Stimulated activated CD4-positive, alpha-beta T cell treated with anti-CD3 and anti-CD28 coated beads, Interleukin-1b, Interleukin-23, amount 100 ng/mL, for 1 hour (primary cell): ENCODE measurements around the gene LCMT2.
"Not testable (repeated sequence)": the region's sequence is repeated elsewhere in the genome, so short reads cannot be mapped to it uniquely, and the experiment has no call there.

Experiments used
- DNase-seq, 2 donors: peaks; one replicate each; pipeline ENCODE4 v3.0.0-alpha.2; 2020; ENCODE audit warnings: low read depth in 2 of 2

LCMT2 gene

DNA sequence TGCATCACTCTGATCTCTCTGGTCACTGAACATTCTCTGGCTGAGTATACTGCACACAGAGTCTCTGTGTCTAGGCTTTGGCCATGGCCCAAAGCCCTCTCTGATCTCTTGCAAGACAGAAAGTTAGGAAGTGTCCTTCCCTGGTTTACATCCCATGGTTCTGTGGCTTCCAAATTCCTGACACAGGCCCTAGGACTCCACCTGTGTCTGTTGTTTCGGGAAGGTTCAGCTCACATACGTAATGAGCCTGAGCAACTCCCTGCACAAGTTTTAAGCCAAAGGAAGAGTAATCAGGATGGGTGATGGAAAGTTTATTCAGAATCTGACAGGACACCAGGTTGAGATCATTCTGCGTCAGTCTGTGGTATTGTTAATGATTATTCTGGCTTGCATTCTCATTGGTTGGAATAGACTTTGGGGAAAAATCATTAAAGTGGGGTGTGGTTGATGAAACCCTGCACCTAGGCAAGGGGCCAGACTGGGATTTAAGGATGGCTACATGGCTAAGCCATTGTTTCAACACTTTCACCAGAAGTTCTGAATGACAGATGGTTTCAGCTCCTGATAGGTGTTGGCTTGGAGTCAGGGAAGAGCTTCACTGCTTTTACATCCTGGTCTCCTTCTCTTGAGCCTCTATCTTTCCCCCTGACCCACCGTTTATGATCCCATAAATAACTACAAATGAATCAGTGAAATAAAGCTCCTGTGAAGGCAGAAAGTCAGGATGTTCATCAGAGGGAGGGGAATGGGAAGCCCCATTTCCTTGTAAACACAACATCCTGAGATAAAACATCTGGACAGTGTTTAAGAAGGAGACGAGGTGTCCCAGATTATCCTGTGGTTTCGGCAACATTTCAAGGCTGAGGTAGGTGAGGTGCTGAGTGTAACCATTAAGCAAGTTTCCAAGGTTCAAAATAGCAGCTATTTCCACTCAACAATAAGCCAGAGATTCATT is 14.1 kb downstream of the LCMT2 start:
- no peak for DNase-seq

GRCh38 chr15:43314171-43314570 is 16.2 kb downstream of the LCMT2 start:
- no peak for DNase-seq

- DNase-seq: no peak
Observed at GRCh38 chr15:43312378-43312777, 18.0 kb downstream of the LCMT2 start.

- DNase-seq: no peak
Observed at GRCh38 chr15:43302205-43302817, 28.1 kb downstream of the LCMT2 start, which contains the start of gene TGM7. TGM7 (minus strand) TSS chr15:43302255.

DNA sequence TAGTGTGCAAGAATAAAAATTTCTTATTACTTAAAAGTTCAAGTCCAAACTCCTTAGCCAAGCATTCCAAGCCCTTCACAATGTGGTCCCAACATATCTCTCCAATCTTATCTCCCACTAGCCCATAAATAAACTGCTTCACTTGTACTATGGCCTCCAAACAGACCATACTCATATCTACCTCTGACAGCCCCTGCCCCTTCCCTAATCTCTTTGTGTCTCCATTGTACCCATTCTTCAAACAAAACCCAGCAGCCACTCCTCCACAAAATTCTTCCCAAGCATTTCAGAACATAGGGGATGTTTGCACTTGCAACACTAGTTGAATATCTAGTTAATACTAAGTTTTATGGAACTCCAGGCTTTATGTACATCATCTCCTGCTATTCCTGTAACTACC is 30.5 kb downstream of the LCMT2 start:
- no peak for DNase-seq

- DNase-seq: no peak
Observed at GRCh38 chr15:43299411-43299810, 31.0 kb downstream of the LCMT2 start.

GRCh38 chr15:43294091-43294706 is 36.2 kb downstream of the LCMT2 start:
- DNase-seq: no peak

DNA sequence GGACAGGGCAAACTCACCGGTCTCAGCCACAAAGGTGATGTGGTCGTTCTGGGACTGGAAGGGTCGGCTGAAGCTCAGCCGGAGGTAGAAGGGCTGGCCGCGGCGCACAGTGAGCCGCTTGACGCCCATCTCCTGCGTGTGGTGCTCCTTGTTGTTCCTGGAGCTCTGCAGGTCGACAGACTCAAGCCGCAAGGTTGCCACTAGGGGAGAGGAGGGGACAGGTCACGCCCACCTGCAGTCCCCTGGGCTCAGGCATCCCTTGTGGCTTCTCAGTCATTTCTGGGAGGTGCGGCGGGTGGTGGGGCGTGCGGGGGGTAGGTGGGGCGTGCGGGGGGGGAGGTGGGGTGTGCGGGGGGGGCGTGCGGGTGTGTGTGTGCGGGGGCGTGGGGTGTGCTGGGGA is 36.9 kb downstream of the LCMT2 start:
- DNase-seq: no peak

DNA sequence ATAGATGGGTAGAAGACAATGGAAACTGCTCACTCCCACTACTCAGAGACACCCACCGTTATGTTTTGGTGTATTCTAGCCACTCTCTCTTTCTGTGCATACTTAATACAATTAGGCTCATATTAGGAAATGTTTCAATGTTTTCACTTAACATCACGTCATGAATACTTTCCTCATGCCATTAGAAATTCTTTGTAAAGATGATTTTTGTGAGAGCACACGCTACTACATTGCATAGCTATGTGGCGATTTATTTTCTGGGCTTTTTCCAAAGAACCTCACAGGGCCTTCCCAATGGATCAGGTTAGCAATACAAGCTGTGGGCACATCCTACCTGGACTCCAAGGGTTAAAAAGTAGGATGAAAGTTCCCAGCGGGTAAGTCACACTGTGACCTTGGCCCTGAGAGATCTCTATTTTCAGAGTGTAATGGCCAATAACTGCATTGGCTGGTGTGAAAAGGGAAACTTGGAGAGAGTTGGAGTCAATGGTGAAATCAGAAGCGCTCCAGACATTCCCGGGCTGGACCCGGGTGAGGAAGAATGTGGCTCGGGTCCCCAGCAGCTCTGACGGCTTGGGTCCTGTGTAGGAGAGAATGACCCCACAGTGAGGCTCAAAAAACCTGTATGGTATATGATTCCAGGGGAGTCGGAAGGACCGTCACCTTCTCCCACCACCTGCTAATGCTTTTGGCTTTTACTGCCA is 37.8 kb downstream of the LCMT2 start:
- DNase-seq: no peak

DNA sequence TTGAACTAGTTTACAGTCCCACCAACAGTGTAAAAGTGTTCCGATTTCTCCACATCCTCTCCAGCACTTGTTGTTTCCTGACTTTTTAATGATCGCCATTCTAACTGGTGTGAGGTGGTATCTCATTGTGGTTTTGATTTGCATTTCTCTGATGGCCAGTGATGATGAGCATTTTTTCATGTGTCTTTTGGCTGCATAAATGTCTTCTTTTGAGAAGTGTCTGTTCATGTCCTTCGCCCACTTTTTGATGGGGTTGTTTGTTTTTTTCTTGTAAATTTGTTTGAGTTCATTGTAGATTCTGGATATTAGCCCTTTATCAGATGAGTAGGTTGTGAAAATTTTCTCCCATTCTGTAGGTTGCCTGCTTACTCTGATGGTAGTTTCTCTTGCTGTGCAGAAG is 40.7 kb downstream of the LCMT2 start:
- DNase-seq: not testable (repeated sequence)

- no peak for DNase-seq
Observed at GRCh38 chr15:43287254-43287653, 43.1 kb downstream of the LCMT2 start.

GRCh38 chr15:43286074-43286473 is 44.3 kb downstream of the LCMT2 start:
- DNase-seq: no peak

- DNase-seq: peak; percentile 6 to 23
Observed at GRCh38 chr15:43285609-43286037, 44.8 kb downstream of the LCMT2 start.

- no peak for DNase-seq
Observed at GRCh38 chr15:43283526-43283925, 46.8 kb downstream of the LCMT2 start.

- DNase-seq: no peak
Observed at GRCh38 chr15:43281926-43282602, 48.3 kb downstream of the LCMT2 start.

DNA sequence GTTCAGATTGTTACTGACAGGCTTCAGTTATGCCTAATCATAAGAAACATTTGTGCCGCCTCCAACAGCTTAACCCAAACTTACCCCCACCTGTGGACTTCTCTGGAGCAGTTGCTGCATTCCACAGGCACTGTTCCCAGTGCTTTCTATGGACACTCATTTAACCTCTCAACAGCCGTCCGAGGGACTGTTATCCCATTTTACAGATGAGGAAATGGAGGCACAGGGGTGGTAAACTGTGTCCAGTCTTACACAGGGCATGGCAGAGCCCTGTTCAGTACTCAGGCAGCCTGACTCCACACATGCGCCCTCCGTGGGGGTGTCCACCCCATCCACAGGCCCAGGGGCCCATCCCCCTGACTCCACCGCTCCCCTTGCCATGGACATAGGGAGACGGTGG is 49.4 kb downstream of the LCMT2 start:
- DNase-seq: no peak

- DNase-seq: no peak
Observed at GRCh38 chr15:43279496-43279895, 50.9 kb downstream of the LCMT2 start.

- DNase-seq: no peak
Observed at GRCh38 chr15:43278869-43279268, 51.5 kb downstream of the LCMT2 start.

- DNase-seq: no peak
Observed at GRCh38 chr15:43277901-43278300, 52.5 kb downstream of the LCMT2 start.

DNA sequence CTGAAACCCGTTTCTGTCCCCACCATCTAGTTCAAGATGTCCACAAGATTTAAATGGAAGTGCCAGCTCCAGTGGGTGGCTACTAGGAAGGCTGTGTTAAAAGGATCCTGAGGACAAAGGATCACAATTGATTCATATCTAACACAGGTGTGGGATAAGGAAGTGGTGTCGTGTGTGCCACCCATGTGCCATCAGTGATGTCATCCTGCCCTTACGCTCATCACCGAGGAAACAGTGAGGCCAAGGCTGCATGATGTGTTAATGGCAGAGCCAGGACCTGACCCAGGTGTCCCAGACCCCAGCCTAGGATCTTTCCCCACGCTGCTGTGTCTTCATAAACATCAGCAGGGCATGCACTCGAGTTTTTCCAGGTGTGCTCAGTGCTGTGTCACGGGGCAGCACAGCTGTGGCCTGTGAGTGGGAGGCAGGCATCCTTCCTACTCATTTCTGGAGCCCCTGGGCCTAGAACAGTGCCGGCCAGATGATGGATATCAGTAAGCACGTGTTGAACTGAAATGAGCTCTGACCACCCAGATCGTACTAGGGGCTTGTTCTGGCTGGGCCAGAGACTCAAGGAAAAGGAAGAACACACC is 53.0 kb downstream of the LCMT2 start:
- no peak for DNase-seq
